Measurements from ENCODE around the gene LRFN2.

Gene LRFN2

GRCh38 chr6:40505191-40505810 is 81.9 kb downstream of the LRFN2 start:
- TF ChIP-seq, protein P1, sequence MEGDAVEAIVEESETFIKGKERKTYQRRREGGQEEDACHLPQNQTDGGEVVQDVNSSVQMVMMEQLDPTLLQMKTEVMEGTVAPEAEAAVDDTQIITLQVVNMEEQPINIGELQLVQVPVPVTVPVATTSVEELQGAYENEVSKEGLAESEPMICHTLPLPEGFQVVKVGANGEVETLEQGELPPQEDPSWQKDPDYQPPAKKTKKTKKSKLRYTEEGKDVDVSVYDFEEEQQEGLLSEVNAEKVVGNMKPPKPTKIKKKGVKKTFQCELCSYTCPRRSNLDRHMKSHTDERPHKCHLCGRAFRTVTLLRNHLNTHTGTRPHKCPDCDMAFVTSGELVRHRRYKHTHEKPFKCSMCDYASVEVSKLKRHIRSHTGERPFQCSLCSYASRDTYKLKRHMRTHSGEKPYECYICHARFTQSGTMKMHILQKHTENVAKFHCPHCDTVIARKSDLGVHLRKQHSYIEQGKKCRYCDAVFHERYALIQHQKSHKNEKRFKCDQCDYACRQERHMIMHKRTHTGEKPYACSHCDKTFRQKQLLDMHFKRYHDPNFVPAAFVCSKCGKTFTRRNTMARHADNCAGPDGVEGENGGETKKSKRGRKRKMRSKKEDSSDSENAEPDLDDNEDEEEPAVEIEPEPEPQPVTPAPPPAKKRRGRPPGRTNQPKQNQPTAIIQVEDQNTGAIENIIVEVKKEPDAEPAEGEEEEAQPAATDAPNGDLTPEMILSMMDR (conservative IDR thresholded peaks at IDR 0.05; ENCODE audit: low read depth): no peak
- DNase-seq (ENCODE audit: low spot score): no peak
- no peak overlapping the region for H3K27ac ChIP-seq
- ChIA-PET POLR2A (ENCODE audit: low non-redundant PET) (no interaction called here), CTCF (interaction anchor here (0.6 kb wide), 1 partner anchor 560 kb away, joined by 3 read pairs; no protein-coding TSS in a partner anchor)

GRCh38 chr6:40504274-40504673 is 82.9 kb downstream of the LRFN2 start:
- TF ChIP-seq, protein P1 (conservative IDR thresholded peaks at IDR 0.05; ENCODE audit: low read depth): no peak
- DNase-seq (ENCODE audit: low spot score): no peak
- ChIA-PET POLR2A (ENCODE audit: low non-redundant PET) (no interaction called here), CTCF (interaction anchor here (0.6 kb wide), 1 partner anchor 561 kb away, joined by 3 read pairs; no protein-coding TSS in a partner anchor)
- H3K27ac ChIP-seq: no peak overlapping the region

GRCh38 chr6:40500227-40500626 is 86.9 kb downstream of the LRFN2 start:
- no peak for DNase-seq (ENCODE audit: low spot score)
- H3K27ac ChIP-seq: no peak overlapping the region
- ChIA-PET POLR2A (ENCODE audit: low non-redundant PET) (no interaction called here), CTCF (no interaction called here)
- TF ChIP-seq, protein P1 (conservative IDR thresholded peaks at IDR 0.05; ENCODE audit: low read depth): no peak

DNA sequence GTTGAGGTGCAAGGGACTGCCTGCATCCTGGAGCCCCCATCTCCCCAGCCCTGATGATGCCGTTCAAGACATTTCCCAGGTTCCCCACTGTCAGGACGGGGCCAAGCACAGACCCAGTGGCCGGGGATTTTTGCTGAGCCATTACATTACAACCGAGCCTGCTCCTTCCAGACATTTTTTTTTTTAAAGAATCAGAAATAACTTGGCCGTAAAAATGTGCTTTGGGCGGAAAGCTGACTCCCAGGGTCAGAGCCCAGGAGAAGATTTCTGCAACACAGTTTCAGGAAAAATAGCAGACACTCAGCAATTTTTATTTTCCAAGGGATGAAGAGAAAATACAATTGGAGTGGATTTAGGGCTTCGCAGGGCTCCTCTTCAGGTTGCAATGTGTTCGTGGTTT is 87.9 kb downstream of the LRFN2 start:
- TF ChIP-seq, protein P1 (conservative IDR thresholded peaks at IDR 0.05; ENCODE audit: low read depth): no peak
- POLR2A ChIA-PET (ENCODE audit: low non-redundant PET): no interaction called here
- H3K27ac ChIP-seq: no peak overlapping the region
- CTCF ChIA-PET: no interaction called here
- no peak for DNase-seq (ENCODE audit: low spot score)

- POLR2A ChIA-PET (ENCODE audit: low non-redundant PET): no interaction called here
- TF ChIP-seq, protein P1 (conservative IDR thresholded peaks at IDR 0.05; ENCODE audit: low read depth): no peak
- H3K27ac ChIP-seq: no peak overlapping the region
- DNase-seq (ENCODE audit: low spot score): no peak
- CTCF ChIA-PET: no interaction called here
Observed at GRCh38 chr6:40498148-40498547, 89.0 kb downstream of the LRFN2 start.

- H3K27ac ChIP-seq: no peak overlapping the region
Observed at GRCh38 chr6:40492187-40492586, 95.0 kb downstream of the LRFN2 start.

More at GRCh38 chr6:40492187-40492586, 95.0 kb downstream of the LRFN2 start:
- DNase-seq (ENCODE audit: low spot score): no peak
- ChIA-PET CTCF (no interaction called here), POLR2A (ENCODE audit: low non-redundant PET) (no interaction called here)
- TF ChIP-seq, protein P1 (conservative IDR thresholded peaks at IDR 0.05; ENCODE audit: low read depth): no peak
